Measurements from ENCODE around the gene PSMC1. TPM values are rescaled to one million over a fixed set of nuclear protein-coding genes. Genes with fewer than 3 reads are reported as not detected.
A peak's percentile ranks its signal among the peaks of the same experiment; 100 is the strongest.

Gene PSMC1
- total and polyA plus RNA-seq, 4 donors: 112 to 139 (median 119) TPM

DNA sequence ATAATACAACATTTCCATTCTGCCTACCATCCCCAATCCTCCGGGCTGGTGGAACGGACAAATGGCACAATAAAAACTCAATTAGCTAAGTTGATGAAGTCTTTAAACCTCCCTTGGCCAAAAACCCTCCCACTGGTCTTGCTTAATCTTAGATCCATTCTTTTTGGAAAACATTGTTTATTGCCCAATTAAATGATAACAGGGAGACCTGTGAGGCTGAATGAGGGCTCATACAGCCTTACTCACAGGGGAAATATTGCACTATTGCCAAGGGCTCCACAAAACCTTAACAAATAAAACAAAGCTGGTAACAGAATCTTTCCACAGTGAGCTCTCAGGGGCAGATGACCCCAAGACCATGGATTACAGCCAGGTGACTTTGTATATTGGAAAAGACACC lies 7.8 kb upstream of the PSMC1 start:
- H3K27ac ChIP-seq (ENCODE audit: low read depth, low read length): no peak overlapping the region
- no peaks in the 10 kb centered on the region for H3K27me3 ChIP-seq (ENCODE audit: control insufficient read depth, insufficient read depth, low read length)
- H3K4me1 ChIP-seq (ENCODE audit: control insufficient read depth, insufficient read depth, low read length): no peaks in the 10 kb centered on the region
- no peaks in the 10 kb centered on the region for H3K9me3 ChIP-seq (ENCODE audit: control insufficient read depth, insufficient read depth, low read length)
- no peak overlapping the region for H3K4me3 ChIP-seq (ENCODE audit: low read depth, low read length)
- H3K36me3 ChIP-seq (ENCODE audit: control insufficient read depth, insufficient read depth, low read length): no peaks in the 10 kb centered on the region
- WGBS (ENCODE audit: insufficient coverage): 50% methylated on average over 2 of the region's 2 CpGs
- DNase-seq (ENCODE audit: low read depth in 4 of 6, low spot score in 6 of 6): peak in 1 of 6 donors; percentile 74

- Histone ChIP-seq H3K4me3 (ENCODE audit: low read depth, low read length) (no peak overlapping the region), H3K27ac (ENCODE audit: low read depth, low read length) (no peak overlapping the region), H3K9me3 (ENCODE audit: control insufficient read depth, insufficient read depth, low read length) (no peaks in the 10 kb centered on the region), H3K4me1 (ENCODE audit: control insufficient read depth, insufficient read depth, low read length) (peaks cover 6% of the 10 kb centered on the region), H3K36me3 (ENCODE audit: control insufficient read depth, insufficient read depth, low read length) (no peaks in the 10 kb centered on the region), H3K27me3 (ENCODE audit: control insufficient read depth, insufficient read depth, low read length) (no peaks in the 10 kb centered on the region)
- WGBS (ENCODE audit: insufficient coverage): 95% methylated on average over 6 of the region's 8 CpGs
- no peak for DNase-seq (ENCODE audit: low read depth in 4 of 6, low spot score in 6 of 6)
Measured at GRCh38 chr14:90253826-90254225, 2.5 kb upstream of the PSMC1 start.

- peaks cover 6% of the 10 kb centered on the region for H3K4me1 ChIP-seq (ENCODE audit: control insufficient read depth, insufficient read depth, low read length)
- peaks cover 6% of the 10 kb centered on the region for H3K36me3 ChIP-seq (ENCODE audit: control insufficient read depth, insufficient read depth, low read length)
- WGBS (ENCODE audit: insufficient coverage): no CpG with 5 or more reads among the region's 1 CpG
- peak overlapping the region; percentile 96 for H3K4me3 ChIP-seq (ENCODE audit: low read depth, low read length)
- no peak for DNase-seq (ENCODE audit: low read depth in 4 of 6, low spot score in 6 of 6)
- H3K27ac ChIP-seq (ENCODE audit: low read depth, low read length): no peak overlapping the region
- no peaks in the 10 kb centered on the region for H3K9me3 ChIP-seq (ENCODE audit: control insufficient read depth, insufficient read depth, low read length)
- no peaks in the 10 kb centered on the region for H3K27me3 ChIP-seq (ENCODE audit: control insufficient read depth, insufficient read depth, low read length)
Measured at GRCh38 chr14:90255871-90256270, 482 bp upstream of the PSMC1 start.

DNA sequence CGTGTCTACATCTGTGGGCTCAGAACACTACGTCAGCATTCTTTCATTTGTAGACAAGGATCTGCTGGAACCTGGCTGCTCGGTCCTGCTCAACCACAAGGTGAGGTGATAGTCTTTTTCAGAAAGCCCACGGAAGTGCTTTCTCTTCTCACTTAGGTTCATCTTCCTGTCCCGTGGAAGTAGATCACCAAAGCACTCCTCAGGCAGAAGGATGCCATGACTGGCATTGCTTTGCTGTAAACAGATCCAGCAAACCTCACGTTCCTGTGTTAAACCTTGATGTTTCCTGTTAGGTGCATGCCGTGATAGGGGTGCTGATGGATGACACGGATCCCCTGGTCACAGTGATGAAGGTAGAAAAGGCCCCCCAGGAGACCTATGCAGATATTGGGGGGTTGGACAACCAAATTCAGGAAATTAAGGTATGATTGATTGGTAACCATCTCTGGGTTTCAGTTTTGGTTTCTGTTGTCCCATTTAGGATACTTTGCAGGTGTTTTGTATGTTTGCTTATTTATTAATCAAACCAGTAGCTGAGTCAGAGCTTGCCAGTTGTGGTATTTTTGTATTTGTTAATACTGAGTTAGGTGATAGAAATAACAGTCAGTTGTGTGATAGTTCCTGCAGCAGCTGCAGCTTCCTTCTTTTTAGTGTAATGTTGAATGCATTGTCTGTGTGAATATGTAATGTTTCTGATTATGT lies 7.5 kb downstream of the PSMC1 start:
- Histone ChIP-seq H3K27me3 (ENCODE audit: control insufficient read depth, insufficient read depth, low read length) (no peaks in the 10 kb centered on the region), H3K4me1 (ENCODE audit: control insufficient read depth, insufficient read depth, low read length) (no peaks in the 10 kb centered on the region), H3K4me3 (ENCODE audit: low read depth, low read length) (no peak overlapping the region), H3K27ac (ENCODE audit: low read depth, low read length) (no peak overlapping the region), H3K9me3 (ENCODE audit: control insufficient read depth, insufficient read depth, low read length) (no peaks in the 10 kb centered on the region), H3K36me3 (ENCODE audit: control insufficient read depth, insufficient read depth, low read length) (peaks cover 50% of the 10 kb centered on the region)
- WGBS (ENCODE audit: insufficient coverage): 75% methylated on average over 6 of the region's 8 CpGs
- DNase-seq (ENCODE audit: low read depth in 4 of 6, low spot score in 6 of 6): no peak

DNA sequence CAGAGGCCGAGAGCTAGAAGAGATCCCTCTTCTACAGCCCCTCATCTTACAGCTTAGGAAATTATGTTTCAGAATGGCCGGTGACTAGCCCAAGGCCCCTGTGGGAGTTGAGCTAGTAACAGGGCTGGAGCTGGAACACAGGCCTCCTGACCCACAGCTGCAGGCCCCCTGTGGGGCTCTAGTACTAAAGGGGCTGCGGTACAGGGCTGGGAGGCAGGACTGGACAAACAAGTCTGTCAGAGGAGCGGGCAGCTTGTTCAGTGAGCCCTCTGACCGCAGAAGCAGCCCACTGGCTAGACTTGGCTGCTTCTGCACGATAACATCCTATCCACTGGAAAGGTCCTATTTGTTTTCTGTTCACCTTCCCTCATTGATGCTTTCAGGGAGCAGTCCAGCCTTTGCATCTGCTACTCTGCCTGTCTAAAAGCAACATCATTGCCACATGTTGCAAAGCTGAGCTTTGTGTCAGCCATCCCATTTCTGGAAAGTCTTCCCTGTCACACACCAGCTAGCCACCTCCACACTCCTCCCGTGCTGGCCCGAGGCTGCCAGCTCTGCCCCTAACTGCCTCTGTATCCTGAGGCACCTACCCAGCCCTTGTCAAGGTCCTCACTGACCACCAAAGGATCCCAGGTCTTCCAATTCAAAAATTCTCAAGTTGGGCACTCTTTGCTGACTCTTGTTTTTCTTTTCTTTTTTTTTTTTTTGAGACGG lies 10.2 kb downstream of the PSMC1 start:
- 95% methylated on average over 7 of the region's 9 CpGs for WGBS (ENCODE audit: insufficient coverage)

GRCh38 chr14:90268420-90268819 lies 12.1 kb downstream of the PSMC1 start:
- Histone ChIP-seq H3K9me3 (ENCODE audit: control insufficient read depth, insufficient read depth, low read length) (no peaks in the 10 kb centered on the region), H3K27me3 (ENCODE audit: control insufficient read depth, insufficient read depth, low read length) (no peaks in the 10 kb centered on the region), H3K4me1 (ENCODE audit: control insufficient read depth, insufficient read depth, low read length) (no peaks in the 10 kb centered on the region), H3K4me3 (ENCODE audit: low read depth, low read length) (no peak overlapping the region), H3K27ac (ENCODE audit: low read depth, low read length) (no peak overlapping the region), H3K36me3 (ENCODE audit: control insufficient read depth, insufficient read depth, low read length) (peaks cover 66% of the 10 kb centered on the region)
- DNase-seq (ENCODE audit: low read depth in 4 of 6, low spot score in 6 of 6): no peak
- 81% methylated on average over 3 of the region's 4 CpGs for WGBS (ENCODE audit: insufficient coverage)

More for the DNA sequence above, 10.2 kb downstream of the PSMC1 start:
- Histone ChIP-seq H3K36me3 (ENCODE audit: control insufficient read depth, insufficient read depth, low read length) (peaks cover 55% of the 10 kb centered on the region), H3K27ac (ENCODE audit: low read depth, low read length) (no peak overlapping the region), H3K9me3 (ENCODE audit: control insufficient read depth, insufficient read depth, low read length) (no peaks in the 10 kb centered on the region), H3K4me1 (ENCODE audit: control insufficient read depth, insufficient read depth, low read length) (no peaks in the 10 kb centered on the region), H3K4me3 (ENCODE audit: low read depth, low read length) (no peak overlapping the region), H3K27me3 (ENCODE audit: control insufficient read depth, insufficient read depth, low read length) (no peaks in the 10 kb centered on the region)
- no peak for DNase-seq (ENCODE audit: low read depth in 4 of 6, low spot score in 6 of 6)

DNA sequence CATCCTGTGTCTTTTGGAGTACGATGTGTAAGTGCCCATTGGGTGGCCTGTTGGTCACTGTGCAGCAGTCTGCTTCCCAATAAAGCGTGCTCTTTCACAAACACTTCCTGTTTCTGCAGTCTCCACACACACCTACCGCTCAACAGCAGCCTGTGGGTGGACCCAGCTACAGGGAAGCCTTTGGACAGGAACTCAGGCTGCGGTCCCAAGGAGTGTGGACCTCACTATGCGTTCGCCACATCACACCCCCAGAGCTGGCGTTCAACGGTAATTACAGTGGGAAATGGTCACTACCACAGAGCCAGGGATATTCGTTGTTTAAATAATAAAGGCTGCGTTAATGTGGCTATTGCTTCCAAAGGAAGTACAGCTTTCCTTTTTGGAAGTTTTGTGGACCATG lies 16.2 kb downstream of the PSMC1 start:
- Histone ChIP-seq H3K4me1 (ENCODE audit: control insufficient read depth, insufficient read depth, low read length) (no peaks in the 10 kb centered on the region), H3K9me3 (ENCODE audit: control insufficient read depth, insufficient read depth, low read length) (no peaks in the 10 kb centered on the region), H3K27me3 (ENCODE audit: control insufficient read depth, insufficient read depth, low read length) (no peaks in the 10 kb centered on the region), H3K27ac (ENCODE audit: low read depth, low read length) (no peak overlapping the region), H3K4me3 (ENCODE audit: low read depth, low read length) (no peak overlapping the region), H3K36me3 (ENCODE audit: control insufficient read depth, insufficient read depth, low read length) (peaks cover 70% of the 10 kb centered on the region)
- DNase-seq (ENCODE audit: low read depth in 4 of 6, low spot score in 6 of 6): no peak
- 84% methylated on average over 8 of the region's 10 CpGs for WGBS (ENCODE audit: insufficient coverage)

DNA sequence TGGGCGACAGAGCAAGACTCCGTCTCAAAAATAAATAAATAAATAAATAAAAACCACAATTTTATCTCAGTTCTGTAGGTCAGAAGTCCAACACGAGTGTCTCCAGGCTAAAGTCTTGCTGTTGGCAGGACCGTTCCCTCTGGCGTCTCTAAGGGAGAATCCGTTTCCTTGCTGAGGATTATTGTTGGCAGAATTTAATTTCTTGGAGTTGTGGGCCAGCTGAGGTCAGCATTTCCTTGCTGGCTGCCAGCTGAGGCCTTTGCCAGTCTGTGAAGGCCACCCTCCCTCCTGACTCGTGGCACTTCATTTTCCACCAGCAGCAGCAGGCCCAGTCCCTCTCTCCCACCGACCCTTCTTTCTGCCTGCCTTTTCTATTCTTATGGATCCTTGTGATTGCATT lies 17.2 kb downstream of the PSMC1 start:
- H3K27me3 ChIP-seq (ENCODE audit: control insufficient read depth, insufficient read depth, low read length): no peaks in the 10 kb centered on the region
- no peaks in the 10 kb centered on the region for H3K9me3 ChIP-seq (ENCODE audit: control insufficient read depth, insufficient read depth, low read length)
- peak in 1 of 6 donors; percentile 28 for DNase-seq (ENCODE audit: low read depth in 4 of 6, low spot score in 6 of 6)
- no peak overlapping the region for H3K27ac ChIP-seq (ENCODE audit: low read depth, low read length)
- H3K4me3 ChIP-seq (ENCODE audit: low read depth, low read length): no peak overlapping the region
- H3K36me3 ChIP-seq (ENCODE audit: control insufficient read depth, insufficient read depth, low read length): peaks cover 76% of the 10 kb centered on the region
- no peaks in the 10 kb centered on the region for H3K4me1 ChIP-seq (ENCODE audit: control insufficient read depth, insufficient read depth, low read length)
- 63% methylated on average over 4 of the region's 8 CpGs for WGBS (ENCODE audit: insufficient coverage)

- Histone ChIP-seq H3K36me3 (ENCODE audit: control insufficient read depth, insufficient read depth, low read length) (peaks cover 77% of the 10 kb centered on the region), H3K9me3 (ENCODE audit: control insufficient read depth, insufficient read depth, low read length) (no peaks in the 10 kb centered on the region), H3K27ac (ENCODE audit: low read depth, low read length) (no peak overlapping the region), H3K4me1 (ENCODE audit: control insufficient read depth, insufficient read depth, low read length) (no peaks in the 10 kb centered on the region), H3K27me3 (ENCODE audit: control insufficient read depth, insufficient read depth, low read length) (no peaks in the 10 kb centered on the region), H3K4me3 (ENCODE audit: low read depth, low read length) (no peak overlapping the region)
- DNase-seq (ENCODE audit: low read depth in 4 of 6, low spot score in 6 of 6): no peak
- WGBS (ENCODE audit: insufficient coverage): 81% methylated on average over 9 of the region's 9 CpGs
Measured at GRCh38 chr14:90274019-90274418, 17.7 kb downstream of the PSMC1 start.

All from spinal cord (tissue), 10 donors.